ENCODE results near the gene ARF6.
A peak's percentile ranks its signal among the peaks of the same experiment; 100 is the strongest.

The ARF6 gene

DNA sequence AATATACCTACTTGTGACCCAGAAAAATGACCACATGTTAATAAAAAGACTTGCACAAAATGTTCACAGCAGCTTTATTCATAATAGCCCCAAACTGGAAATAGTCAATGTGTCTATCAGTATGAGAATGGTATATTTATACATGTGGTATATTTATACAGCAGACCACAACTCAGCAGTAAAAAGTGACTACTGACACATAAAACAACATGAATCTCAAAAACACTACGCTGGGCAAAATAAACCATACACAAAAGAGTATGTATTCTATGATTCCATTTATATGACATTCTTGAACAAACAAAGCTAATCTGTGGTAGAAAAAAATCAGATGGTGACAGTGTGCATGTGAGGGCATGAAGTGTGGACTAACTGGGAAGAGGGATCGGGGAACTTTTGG is 35.1 kb downstream of the ARF6 start:
- DNase-seq (ENCODE audit: low read depth): no peak
- no peak overlapping the region for H3K4me3 ChIP-seq (ENCODE audit: low read depth, low read length)
- TF ChIP-seq, protein P1, sequence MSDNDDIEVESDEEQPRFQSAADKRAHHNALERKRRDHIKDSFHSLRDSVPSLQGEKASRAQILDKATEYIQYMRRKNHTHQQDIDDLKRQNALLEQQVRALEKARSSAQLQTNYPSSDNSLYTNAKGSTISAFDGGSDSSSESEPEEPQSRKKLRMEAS (IDR thresholded peaks at IDR 0.05; ENCODE audit: low read depth, low read length): no peak
- TF ChIP-seq, protein P2, sequence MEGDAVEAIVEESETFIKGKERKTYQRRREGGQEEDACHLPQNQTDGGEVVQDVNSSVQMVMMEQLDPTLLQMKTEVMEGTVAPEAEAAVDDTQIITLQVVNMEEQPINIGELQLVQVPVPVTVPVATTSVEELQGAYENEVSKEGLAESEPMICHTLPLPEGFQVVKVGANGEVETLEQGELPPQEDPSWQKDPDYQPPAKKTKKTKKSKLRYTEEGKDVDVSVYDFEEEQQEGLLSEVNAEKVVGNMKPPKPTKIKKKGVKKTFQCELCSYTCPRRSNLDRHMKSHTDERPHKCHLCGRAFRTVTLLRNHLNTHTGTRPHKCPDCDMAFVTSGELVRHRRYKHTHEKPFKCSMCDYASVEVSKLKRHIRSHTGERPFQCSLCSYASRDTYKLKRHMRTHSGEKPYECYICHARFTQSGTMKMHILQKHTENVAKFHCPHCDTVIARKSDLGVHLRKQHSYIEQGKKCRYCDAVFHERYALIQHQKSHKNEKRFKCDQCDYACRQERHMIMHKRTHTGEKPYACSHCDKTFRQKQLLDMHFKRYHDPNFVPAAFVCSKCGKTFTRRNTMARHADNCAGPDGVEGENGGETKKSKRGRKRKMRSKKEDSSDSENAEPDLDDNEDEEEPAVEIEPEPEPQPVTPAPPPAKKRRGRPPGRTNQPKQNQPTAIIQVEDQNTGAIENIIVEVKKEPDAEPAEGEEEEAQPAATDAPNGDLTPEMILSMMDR (IDR thresholded peaks at IDR 0.05; ENCODE audit: low read depth, low read length): no peak
- TF ChIP-seq MYC (IDR thresholded peaks at IDR 0.05; ENCODE audit: low read depth, low read length) (no peak), POLR2A (IDR thresholded peaks at IDR 0.05; ENCODE audit: extremely low read depth, insufficient read length) (no peak)

DNA sequence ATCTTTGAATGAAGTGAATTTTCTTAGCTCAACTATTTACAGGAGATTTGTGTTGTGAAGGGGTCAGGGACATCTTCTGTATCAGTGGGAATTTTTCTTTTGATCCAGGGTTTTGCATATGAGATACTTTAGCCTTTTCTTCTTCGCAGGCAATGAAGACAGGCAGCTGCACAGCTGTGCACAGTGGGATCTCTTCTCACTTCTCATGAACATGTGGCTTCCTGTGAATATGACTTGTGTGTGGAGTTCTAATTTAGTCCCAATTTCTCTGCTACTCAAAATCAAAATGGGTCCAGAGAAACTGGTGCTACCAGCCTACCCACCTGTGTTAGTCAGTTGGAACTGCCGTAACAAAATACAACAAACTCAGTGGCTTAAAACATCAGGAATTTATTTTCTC is 37.8 kb downstream of the ARF6 start:
- no peak for DNase-seq (ENCODE audit: low read depth)
- H3K4me3 ChIP-seq (ENCODE audit: low read depth, low read length): no peak overlapping the region
- TF ChIP-seq, protein P2 (IDR thresholded peaks at IDR 0.05; ENCODE audit: low read depth, low read length): no peak
- TF ChIP-seq POLR2A (IDR thresholded peaks at IDR 0.05; ENCODE audit: extremely low read depth, insufficient read length) (no peak), MYC (IDR thresholded peaks at IDR 0.05; ENCODE audit: low read depth, low read length) (no peak)
- TF ChIP-seq, protein P1 (IDR thresholded peaks at IDR 0.05; ENCODE audit: low read depth, low read length): no peak

DNA sequence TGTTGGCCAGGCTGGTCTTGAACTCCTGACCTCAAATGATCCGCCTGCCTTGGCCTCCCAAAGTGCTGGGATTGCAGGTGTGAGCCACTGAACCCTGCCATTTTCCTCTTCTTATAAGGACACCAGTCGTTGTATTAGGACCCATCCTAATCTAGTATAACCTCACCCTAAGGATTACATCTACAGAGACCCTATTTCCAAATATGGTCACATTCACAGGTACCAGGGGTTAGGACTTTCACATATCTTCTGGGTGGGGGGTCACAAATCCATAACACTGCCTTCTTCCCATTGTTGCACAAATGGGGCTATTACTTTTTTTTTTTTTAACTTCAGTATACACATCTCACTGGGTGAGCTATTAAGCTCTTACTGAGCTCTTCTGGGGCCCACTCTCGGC is 38.6 kb downstream of the ARF6 start:
- no peak for DNase-seq (ENCODE audit: low read depth)
- no peak for TF ChIP-seq MYC (IDR thresholded peaks at IDR 0.05; ENCODE audit: low read depth, low read length)
- TF ChIP-seq, protein P1 (IDR thresholded peaks at IDR 0.05; ENCODE audit: low read depth, low read length): no peak
- no peak for TF ChIP-seq POLR2A (IDR thresholded peaks at IDR 0.05; ENCODE audit: extremely low read depth, insufficient read length)
- TF ChIP-seq, protein P2 (IDR thresholded peaks at IDR 0.05; ENCODE audit: low read depth, low read length): no peak

DNA sequence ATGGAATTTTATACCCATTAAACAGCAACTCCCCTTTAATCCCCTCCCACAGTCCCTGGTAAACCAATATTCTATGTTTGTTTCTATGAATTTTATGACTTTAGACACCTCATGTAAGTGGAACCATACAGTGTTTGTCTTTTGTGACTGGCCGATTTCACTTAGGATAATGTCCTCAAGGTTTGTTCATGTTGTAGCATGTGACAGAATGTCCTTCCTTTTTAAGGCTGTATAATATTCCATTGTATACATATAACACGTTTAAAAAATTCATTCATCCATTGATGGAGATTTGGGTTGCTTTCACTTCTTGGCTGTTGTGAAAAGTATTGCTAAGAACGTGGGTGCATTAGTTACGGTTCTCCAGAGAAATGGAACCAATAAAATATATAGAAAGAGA is 40.2 kb downstream of the ARF6 start:
- H3K4me3 ChIP-seq (ENCODE audit: low read depth, low read length): no peak overlapping the region
- no peak for DNase-seq (ENCODE audit: low read depth)
- TF ChIP-seq POLR2A (IDR thresholded peaks at IDR 0.05; ENCODE audit: extremely low read depth, insufficient read length): no peak
- TF ChIP-seq, protein P1 (IDR thresholded peaks at IDR 0.05; ENCODE audit: low read depth, low read length): no peak

More for the DNA sequence above, 38.6 kb downstream of the ARF6 start:
- H3K4me3 ChIP-seq (ENCODE audit: low read depth, low read length): no peak overlapping the region

DNA sequence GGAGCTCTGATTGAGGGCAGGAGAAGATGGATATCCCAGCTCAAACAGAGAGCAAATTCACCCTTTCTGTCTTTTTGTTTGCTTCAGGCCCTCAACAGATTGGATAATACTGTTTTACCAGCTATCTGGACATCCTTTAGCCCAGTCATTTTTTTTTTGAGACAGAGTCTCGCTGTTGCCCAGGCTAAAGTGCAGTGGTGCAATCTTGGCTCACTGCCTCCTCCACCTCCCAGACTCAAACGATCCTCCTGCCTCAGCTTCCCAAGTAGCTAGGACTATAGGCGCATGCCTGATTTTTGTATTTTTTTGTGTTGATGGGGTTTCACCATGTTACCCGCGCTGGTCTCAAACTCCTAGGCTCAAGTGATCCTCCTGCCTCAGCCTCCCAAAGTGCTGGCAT is 40.8 kb downstream of the ARF6 start:
- TF ChIP-seq, protein P2 (IDR thresholded peaks at IDR 0.05; ENCODE audit: low read depth, low read length): no peak
- no peak for DNase-seq (ENCODE audit: low read depth)
- H3K4me3 ChIP-seq (ENCODE audit: low read depth, low read length): no peak overlapping the region

DNA sequence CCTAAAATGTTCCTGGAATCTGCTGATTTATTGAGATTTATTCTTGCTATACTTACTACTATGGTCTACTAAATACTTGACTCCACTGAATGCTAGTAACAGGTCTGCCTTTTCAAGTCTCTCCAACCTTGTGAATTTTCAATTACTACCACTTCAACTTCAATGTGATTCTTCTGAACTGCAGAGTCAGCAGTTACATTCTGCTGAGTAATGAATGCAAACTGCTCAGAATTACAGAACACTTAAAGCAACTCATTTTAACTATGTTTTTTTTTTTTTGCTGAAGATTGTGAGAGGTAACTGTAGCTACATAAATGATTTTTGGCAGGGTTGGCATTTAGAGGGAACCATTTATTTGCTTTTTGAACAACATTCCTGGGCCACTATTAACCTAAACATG is 41.8 kb downstream of the ARF6 start:
- DNase-seq (ENCODE audit: low read depth): peak; percentile 12
- no peak overlapping the region for H3K4me3 ChIP-seq (ENCODE audit: low read depth, low read length)
- no peak for TF ChIP-seq POLR2A (IDR thresholded peaks at IDR 0.05; ENCODE audit: extremely low read depth, insufficient read length)
- TF ChIP-seq, protein P2 (IDR thresholded peaks at IDR 0.05; ENCODE audit: low read depth, low read length): no peak
- TF ChIP-seq, protein P1 (IDR thresholded peaks at IDR 0.05; ENCODE audit: low read depth, low read length): no peak
- TF ChIP-seq MYC (IDR thresholded peaks at IDR 0.05; ENCODE audit: low read depth, low read length): no peak

Data from NB4 (cell line).